C4-2B (cell line): Measurements from ENCODE around the gene UBALD1.
A peak's percentile ranks its signal among the peaks of the same experiment; 100 is the strongest.
"Not testable (repeated sequence)": the region's sequence is repeated elsewhere in the genome, so short reads cannot be mapped to it uniquely, and the experiment has no call there.

Experiments
- H3K27ac ChIP-seq: fragments of 450-650 bp; 2 replicates; pipeline ENCODE4 v1.5.1; 2017
- ZFX ChIP-seq: fragments of 450-650 bp; IDR thresholded peaks from 2 replicates; pipeline ENCODE4 v1.6.1; 2017
- TF ChIP-seq, protein P1 (sequence below): fragments of 450-650 bp; conservative IDR thresholded peaks from 2 replicates; pipeline ENCODE4 v1.5.1; 2017; ENCODE audit warnings: mild to moderate bottlenecking

The UBALD1 gene

DNA sequence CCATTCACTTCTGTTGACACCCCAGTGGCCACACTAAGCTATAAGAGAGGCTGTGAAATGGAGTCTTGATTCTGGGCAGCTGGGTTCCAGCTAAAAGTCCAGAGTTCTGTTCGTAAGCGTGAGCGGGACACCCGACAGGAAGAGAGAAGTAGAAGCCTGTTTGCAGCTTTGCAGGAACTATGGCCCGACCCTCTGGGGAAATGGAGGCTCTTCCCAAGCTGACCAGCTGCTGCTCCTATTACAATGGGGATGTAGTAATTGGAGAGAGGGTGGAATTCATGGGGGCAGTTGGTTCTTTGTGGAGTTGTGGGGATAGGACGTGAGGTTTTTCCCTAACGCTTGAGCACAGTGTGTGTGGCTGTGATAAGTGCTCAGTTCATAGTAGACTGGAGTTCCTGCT, 28.4 kb downstream of the UBALD1 start:
- H3K27ac ChIP-seq = no peak overlapping the region
- TF ChIP-seq, protein P1, sequence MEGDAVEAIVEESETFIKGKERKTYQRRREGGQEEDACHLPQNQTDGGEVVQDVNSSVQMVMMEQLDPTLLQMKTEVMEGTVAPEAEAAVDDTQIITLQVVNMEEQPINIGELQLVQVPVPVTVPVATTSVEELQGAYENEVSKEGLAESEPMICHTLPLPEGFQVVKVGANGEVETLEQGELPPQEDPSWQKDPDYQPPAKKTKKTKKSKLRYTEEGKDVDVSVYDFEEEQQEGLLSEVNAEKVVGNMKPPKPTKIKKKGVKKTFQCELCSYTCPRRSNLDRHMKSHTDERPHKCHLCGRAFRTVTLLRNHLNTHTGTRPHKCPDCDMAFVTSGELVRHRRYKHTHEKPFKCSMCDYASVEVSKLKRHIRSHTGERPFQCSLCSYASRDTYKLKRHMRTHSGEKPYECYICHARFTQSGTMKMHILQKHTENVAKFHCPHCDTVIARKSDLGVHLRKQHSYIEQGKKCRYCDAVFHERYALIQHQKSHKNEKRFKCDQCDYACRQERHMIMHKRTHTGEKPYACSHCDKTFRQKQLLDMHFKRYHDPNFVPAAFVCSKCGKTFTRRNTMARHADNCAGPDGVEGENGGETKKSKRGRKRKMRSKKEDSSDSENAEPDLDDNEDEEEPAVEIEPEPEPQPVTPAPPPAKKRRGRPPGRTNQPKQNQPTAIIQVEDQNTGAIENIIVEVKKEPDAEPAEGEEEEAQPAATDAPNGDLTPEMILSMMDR = no peak
- TF ChIP-seq ZFX = no peak

DNA sequence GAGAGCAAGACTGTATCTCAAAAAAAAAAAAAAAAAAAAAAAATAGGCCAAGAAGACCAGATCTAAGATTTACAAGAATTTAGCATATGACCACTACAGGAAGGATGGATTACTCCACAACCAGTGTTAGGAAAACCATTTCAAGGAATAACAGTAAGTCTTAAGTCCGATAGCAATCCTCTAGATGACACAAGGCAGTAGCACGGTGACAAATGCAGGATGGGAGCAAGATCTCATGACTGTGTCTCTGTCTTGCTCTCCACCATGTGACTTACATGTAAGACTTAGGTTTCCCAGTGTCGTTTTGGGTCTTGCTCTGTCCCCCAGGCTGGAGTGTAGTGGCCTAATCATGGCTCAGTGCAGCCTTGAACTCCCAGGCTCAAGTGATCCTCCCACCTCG, 30.8 kb downstream of the UBALD1 start:
- no peak for TF ChIP-seq ZFX
- TF ChIP-seq, protein P1 = no peak
- no peak overlapping the region for H3K27ac ChIP-seq

DNA sequence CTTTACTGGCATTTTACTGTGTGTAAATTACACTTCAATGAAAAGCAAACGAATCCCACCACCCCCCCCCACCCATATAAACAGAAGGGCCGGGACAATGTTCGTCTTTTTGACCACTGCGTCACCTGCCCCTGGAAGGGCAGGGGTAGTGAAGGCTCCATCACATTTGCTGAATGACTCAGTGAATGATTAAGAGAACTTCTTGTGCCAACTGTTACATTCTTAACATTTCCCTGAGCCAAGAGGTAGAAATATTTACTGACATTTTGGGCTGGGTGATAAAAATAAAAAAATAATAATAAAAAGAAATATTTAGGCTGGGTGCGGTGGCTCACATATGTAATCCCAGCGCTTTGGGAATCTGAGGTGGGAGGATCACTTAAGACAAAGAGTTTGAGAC, 34.4 kb downstream of the UBALD1 start:
- no peak overlapping the region for H3K27ac ChIP-seq

DNA sequence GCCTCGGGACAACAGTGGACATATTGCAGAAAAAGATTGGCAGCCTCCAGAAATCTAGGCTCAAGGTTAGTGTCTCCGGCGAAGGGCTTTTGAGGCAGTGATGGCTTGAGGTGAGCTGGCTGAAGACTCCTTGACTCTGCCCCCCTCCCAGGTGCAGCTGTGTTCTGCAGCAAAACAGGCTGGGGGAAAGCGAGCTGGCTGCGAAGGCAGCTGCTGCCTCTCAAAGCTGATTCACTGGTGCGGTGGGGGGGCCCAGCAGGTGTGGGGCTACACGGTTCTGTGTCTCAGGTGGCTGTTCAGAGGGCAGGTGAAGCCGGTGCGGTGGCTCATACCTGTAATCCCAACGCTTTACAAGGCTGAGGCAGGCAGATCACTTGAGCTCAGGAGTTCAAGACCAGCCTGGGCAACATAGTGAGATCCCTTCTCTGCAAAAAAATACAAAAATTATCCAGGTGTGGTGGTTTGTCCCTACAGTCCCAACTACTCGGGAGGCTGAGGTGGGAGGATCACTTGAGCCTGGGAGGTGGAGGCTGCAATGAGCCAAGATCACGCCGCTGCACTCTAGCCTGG, 35.6 kb downstream of the UBALD1 start:
- no peak overlapping the region for H3K27ac ChIP-seq
- no peak for TF ChIP-seq ZFX
- TF ChIP-seq, protein P1 = no peak

More for the DNA sequence above, 34.4 kb downstream of the UBALD1 start:
- TF ChIP-seq ZFX = no peak
- TF ChIP-seq, protein P1 = no peak

DNA sequence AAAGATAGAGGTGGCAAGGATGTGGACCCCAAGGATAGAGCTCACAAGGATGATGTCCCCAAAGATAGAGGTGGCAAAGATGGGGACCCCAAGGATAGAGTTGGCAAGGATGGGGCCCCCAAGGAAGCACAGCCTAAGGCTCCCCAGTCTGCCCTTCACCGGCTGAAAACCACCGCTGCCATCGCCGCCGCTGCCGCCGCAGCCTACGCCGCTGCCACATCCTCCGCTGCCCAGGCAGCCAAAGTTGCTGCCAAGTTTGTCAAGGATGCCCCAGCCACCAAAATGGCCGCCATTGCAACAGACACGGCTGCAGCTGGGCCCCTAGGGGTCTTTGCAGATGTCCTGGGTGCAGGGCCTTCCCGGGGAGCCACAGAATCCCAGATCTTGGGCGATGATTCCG, 38.7 kb downstream of the UBALD1 start:
- TF ChIP-seq, protein P1 = no peak
- TF ChIP-seq ZFX = no peak
- H3K27ac ChIP-seq = peak overlapping the region; percentile 52; the same call in 1 of the 2 replicates

DNA sequence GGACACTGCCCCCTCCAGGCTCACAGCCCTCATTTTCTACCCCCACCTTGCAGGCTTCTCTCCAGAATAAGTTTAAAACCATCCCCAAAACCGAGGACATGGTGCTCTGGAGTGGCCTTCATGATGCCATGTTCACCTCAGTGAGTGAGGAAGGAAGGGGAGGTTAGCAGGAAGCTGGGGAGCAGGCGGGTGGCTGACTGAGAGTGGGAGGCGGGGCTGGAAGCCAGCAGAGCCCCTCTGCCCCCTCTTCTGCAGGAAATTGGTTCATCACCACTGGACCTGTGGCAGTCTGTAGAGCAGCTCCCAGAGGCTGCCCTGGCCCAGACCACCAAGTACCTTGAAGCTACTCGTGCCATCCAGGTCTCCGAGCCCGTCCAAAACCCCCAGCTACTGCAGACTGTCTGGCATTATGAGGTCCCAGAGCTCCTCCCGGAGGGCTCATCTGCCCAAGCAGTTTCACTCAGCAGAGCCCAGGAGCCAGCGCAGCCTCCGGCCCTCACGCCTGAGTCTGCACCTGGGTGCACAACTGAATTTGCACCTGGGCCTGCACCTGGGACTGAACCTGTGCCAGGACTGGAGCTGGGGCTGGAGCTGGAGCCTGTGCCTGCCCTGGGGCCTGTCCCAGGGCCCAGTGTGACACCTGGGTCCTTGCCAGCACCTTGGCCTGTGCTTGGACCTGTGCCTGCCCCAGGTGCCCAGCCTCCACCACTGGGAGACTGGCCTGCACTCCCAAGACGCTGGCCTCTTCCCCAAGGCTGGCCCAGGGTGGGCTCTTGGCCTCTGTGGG, 39.6 kb downstream of the UBALD1 start:
- peak overlapping the region; percentile 52; the same call in 1 of the 2 replicates for H3K27ac ChIP-seq
- TF ChIP-seq, protein P1 = no peak

DNA sequence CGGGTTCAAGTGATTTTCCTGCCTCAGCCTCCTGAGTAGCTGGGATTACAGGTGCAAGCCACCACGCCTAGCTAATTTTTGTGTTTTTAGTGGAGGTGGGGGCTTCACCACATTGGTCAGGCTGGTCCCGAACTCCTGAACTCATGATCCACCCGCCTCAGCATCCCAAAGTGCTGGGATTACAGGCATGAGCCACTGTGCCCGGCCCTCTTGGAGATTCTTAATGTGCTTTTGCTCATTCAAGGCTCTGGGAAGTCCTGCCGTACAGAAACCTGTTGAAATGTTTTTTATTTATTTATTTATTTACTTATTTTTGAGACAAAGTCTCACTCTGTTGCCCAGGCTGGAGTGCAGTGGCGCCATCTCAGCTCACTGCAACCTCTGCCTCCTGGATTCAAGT, 40.8 kb downstream of the UBALD1 start:
- not testable (repeated sequence) for H3K27ac ChIP-seq

DNA sequence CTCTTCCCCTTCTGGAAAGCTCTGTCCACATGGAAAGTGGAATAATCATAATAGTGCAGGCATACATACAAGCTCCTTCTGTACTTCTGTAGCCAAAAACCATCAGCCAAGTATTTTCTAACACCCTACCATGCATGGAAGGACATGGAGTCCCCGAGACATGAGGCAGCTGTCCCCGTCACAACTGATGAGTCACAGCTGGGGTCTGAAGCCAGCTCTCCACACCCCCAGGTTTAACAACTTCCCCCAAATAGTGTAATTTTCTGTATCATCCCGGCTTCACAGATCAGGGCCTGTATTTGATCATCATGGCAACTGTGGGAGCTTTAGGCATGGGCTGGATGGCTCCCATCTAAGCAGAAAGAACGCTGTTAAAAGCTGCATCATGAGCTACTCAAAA, 42.0 kb downstream of the UBALD1 start:
- H3K27ac ChIP-seq = no peak overlapping the region
- TF ChIP-seq ZFX = no peak
- TF ChIP-seq, protein P1 = no peak
